HS-27A (cell line): ENCODE measurements around the gene MAST2.

Source experiments
- DNase-seq: peaks from one replicate; pipeline ENCODE4 v3.0.0-alpha.2; 2012; ENCODE audit warnings: low read depth, missing footprints

Gene MAST2

GRCh38 chr1:46065405-46065804 lies 262.0 kb downstream of the MAST2 start:
- DNase-seq, result no peak

- DNase-seq, result no peak
These were observed 264.2 kb downstream of the MAST2 start for GRCh38 chr1:46067652-46068051.

DNA sequence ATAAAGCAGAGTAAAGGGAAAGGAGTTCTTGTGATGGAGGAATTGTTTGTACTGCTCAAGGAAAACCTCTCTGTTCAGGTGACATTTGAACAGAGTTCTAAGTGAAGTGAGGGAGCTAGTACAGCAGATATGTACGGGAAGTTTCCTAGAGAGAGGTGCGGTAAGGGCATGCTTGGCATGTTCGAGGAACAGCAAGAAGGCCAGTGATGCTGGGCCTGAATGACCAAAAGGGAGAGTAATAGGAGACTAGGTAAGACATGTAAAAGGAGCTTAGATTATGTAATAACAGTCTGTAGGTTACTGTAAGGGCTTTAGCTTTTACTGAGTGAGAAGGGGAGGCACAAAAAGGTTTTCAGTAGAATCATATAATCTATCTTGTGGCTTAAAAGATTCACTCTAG lies 265.1 kb downstream of the MAST2 start:
- no peak for DNase-seq

DNA sequence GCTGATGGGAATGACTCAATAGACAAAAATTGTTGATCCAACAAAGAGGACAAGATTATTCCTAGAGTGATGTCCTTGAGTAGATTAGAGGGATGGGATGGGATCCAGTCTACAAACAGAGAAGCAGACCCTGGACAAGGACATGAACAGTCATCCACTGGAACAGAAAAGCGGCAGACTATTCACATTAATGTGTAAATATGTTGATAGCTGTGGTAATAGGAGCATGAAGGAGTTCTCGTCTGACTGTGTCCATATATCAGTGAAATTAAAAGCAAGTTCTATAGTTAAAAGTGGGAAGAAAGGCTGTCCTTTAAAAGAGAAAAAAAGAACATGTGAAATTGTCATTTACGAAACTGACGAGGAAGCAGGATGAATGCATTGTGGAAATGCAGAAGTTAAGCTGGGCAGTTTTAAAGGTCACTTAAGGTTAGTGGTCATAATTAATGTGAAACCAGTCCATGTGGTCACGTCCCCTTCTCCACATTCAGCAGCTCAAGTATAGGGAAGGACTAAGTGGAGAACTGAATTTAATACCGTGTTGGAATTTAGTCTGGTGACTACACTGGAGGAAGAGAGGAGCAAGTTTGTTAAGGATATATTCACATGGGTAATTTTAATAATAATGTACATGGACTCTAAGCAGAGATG lies 266.9 kb downstream of the MAST2 start:
- no peak for DNase-seq

DNA sequence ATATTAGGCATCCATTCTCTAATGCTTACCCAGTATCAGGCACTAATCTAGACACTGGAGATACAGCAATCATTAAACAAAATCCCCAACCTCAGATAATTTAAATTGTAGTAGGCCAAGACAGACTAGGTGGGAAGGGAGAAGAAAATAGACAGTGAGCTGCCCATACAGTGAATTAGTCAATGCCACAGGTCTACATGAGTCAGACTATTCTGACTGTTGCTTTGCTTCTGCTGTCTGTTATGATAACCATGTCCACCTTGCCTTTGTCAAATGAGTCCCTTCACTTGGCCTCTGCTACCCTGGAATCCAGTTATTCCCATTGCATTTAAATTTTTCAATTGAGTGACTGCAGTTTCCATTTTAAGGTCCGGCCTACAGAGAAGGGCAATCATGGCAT lies 269.6 kb downstream of the MAST2 start:
- no peak for DNase-seq

DNA sequence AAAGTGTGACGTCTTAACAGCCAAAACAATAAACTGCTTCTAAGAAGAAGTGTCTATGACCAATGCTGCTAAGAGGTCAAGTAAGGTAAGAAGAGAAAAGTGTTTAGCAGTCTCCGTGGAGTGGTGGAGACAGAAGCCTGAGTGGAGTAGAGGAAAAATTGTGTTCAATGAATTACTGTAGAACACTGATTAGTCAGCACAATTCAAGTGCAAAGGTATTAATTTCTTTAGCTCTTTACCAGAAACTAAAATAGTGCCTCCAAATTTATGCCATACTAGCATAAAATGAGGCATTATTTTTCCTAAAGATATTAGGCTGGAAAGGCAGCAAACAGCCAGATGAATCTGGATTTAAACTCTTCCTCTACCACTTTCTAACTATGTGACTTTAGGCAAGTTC lies 272.9 kb downstream of the MAST2 start:
- DNase-seq, result no peak

GRCh38 chr1:46077644-46078043 lies 274.2 kb downstream of the MAST2 start:
- DNase-seq, result no peak

DNA sequence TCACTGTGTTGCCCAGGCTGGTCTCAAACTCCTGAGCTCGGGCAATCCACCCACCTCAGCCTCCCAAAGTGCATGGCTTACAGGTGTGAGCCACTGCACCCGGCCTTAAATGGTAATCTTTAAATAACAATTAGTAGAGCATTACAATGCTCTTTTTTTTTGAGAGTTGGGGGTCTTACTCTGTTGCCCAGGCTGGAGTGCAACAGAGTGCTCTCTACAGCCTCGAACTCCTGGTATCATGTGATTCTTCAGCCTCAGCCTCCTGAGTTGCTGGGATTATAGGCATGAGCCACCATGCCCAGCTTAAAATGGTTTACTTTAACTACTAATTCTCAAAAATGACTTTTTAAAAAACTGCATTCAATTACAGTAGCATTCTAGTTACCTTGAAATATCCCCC lies 276.8 kb downstream of the MAST2 start:
- DNase-seq, result no peak

DNA sequence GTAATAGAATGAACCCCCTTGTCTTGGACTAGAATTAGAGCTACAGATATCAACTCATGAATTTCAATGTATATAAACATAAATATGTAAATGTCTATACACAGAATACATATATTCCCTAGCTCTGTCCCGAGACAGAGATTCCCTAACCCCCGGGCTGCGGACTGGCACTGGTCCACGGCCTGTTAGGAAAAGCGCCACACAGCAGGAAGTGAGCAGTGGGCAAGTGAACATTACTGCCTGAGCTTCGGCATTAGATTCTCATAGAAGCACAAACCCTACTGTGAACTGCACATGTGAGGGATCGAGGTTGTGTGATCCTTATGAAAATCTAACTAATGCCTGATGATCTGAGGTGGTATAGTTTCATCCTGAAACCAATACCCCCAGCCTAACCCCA lies 277.8 kb downstream of the MAST2 start:
- no peak for DNase-seq

DNA sequence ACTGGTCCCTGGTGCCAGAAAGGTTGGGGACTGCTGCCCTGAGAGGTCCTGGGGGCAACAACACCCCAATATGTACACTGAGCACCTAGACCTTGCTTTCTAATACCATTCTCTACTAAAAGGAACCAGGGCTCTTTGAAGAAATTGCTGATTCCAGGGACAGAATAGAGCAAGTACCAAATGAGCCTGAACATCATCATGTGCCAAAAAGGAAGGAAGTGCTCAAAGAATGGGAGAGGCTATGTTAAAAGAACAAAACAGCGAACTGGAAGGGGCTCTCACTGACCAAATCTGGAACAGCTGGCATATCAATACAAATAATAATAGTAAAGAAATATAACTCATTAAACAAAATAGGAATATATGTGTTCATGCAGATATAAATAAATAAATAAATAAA lies 278.2 kb downstream of the MAST2 start:
- DNase-seq, result no peak

- DNase-seq, result no peak
These were observed 280.2 kb downstream of the MAST2 start for GRCh38 chr1:46083579-46083978.

DNA sequence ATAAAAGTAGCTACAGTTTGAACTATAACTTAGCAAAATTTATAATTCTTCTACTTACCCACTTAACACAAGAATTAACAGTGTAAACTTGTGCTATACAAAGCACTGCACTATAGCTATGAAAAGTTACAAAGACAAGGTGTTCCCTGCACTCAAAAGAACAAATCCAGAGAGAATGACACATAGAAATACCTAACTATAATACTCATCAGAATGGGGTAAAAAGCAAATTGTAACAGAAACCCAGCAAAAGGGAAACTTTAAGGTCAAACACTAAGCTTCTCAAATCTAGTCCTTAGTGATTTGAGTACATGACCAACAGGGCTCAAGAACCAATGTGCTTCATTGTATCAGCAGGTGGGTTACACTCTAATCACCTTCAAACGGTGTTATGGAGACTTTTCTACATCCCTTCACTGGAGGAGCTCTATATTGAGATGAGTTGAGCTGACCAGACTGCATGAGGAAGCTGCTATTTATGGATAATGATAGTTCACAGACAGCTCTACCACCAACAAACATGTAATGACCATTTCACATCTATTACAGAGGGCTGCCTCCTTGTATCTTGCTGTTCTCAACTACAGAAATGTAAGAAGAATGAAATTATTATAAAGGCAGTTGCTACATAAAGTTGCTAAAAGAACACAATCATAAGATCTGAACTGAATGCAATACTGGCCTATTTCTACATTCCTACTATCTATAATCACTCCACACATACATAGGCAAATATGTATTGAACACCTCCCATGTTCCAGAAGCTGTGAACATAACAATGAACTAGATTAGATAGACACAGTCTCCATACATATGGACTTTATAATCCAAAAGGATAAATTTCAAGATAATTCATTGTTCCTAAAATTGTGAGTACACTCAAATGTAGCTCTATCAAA lies 281.4 kb downstream of the MAST2 start:
- peak; percentile 14 for DNase-seq
